ENCODE data around the gene LIME1.

Gene LIME1

DNA sequence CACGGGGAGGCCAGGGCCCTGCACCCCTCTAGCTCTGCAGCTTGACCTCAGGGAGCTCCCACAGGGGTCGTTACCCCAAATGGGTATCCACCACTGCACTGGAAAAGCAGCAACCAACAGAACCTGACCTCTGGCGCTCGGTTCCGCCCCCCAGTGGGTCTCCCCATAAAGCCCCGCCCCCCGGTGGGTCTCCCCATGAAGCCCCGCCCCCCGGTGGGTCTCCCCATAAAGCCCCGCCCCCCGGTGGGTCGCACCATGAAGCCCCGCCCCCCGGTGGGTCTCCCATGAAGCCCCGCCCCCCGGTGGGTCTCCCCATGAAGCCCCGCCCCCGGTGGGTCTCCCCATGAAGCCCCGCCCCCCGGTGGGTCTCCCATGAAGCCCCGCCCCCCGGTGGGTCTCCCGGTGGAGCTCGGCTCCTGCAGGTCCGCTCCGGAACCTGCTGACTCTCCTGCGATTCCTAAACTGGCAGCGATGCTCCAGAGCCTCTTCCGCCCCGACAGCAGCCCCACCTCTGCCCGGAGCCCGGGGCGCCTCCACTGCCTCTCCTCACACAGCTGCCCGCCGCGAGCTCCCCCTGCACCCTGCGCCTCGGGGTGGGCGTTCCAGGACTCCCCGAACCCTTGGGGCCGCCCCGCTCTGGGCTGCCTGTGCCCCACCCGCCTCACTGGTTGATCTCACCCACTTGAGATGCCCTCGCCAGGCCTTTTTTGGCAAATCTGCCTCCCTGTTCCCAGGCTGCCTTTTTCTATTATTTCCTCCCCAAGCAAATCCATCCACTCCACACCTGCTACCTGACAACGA lies 15.2 kb downstream of the LIME1 start:
- H3K4me3 ChIP-seq (ENCODE audit: low read depth, low read length): no peak overlapping the region

DNA sequence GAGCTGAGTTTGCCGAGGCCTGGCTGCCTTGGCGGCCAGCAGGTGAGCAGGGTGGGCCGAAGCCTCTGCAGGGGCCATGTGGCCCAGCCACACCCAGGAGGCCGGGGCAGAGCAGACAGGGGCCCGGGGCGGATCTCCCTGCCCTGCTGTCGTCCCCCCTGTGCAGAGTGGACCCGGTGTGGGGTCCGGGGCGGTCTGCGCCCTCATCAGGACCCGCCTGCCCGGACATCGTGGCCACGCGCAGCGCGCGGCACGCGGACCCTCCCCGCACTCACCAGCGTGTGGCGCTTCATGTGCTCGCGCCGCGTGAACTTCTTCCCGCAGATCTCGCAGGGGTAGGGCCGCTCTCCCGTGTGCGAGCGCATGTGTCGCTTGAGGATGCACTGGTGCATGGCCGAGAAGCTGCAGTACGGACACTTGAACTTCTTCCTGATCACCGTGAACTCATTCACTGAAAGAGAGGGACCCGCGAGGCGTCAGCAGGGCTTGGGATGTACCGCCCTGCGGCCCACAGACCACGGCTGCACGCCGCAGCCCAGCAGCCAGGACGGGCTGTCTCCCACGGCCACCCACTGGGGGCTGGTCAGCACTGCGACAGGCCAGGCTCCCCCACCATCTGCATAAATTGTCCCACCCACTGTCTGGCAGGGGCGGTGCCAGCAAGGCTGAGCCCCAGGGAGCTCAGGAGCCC lies 16.1 kb downstream of the LIME1 start:
- H3K4me3 ChIP-seq (ENCODE audit: low read depth, low read length): no peak overlapping the region
- TF ChIP-seq, protein P1, sequence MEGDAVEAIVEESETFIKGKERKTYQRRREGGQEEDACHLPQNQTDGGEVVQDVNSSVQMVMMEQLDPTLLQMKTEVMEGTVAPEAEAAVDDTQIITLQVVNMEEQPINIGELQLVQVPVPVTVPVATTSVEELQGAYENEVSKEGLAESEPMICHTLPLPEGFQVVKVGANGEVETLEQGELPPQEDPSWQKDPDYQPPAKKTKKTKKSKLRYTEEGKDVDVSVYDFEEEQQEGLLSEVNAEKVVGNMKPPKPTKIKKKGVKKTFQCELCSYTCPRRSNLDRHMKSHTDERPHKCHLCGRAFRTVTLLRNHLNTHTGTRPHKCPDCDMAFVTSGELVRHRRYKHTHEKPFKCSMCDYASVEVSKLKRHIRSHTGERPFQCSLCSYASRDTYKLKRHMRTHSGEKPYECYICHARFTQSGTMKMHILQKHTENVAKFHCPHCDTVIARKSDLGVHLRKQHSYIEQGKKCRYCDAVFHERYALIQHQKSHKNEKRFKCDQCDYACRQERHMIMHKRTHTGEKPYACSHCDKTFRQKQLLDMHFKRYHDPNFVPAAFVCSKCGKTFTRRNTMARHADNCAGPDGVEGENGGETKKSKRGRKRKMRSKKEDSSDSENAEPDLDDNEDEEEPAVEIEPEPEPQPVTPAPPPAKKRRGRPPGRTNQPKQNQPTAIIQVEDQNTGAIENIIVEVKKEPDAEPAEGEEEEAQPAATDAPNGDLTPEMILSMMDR (IDR thresholded peaks at IDR 0.05; ENCODE audit: borderline replicate concordance, insufficient read depth, low read depth, low read length): no peak

More for the DNA sequence above, 15.2 kb downstream of the LIME1 start:
- TF ChIP-seq, protein P1 (IDR thresholded peaks at IDR 0.05; ENCODE audit: borderline replicate concordance, insufficient read depth, low read depth, low read length): no peak

DNA sequence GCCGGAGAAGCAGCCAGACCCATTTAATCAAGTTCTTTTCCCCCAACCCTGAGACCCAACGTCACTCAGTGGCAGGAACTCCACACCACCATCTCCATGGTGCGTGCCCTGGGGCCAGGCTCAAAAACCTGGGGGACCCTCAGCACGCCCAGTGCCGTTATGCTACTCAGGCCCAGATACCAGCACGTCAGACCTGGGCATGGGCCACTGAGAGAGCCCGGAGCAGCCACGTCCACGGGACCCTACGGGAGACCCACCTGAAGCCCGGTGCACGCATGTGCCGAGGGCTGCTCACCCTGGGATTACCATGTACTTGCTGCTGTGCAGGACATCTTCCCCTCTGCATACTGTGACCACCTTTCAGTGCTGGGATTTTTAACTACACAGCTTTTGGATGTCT lies 16.9 kb downstream of the LIME1 start:
- TF ChIP-seq, protein P1 (IDR thresholded peaks at IDR 0.05; ENCODE audit: borderline replicate concordance, insufficient read depth, low read depth, low read length): no peak
- H3K4me3 ChIP-seq (ENCODE audit: low read depth, low read length): no peak overlapping the region

DNA sequence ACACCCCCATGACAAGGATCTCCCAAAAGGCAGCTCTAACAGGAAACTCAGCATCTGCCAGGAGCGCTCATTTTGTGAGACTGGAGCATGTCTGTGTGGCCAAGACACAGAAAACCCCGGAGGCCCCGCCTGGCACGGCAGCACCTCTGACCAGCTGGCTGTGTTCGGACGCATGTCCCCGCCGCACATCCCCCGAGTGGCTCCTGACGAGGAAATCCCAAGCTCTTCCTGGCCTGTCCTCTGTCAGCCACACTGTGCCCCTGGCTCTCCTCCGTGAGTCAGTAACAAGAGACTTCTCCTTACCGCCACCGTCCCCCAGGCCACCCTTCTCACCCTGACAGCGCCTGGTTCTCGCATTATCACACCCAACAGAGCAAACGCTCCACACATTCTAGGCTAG lies 17.5 kb downstream of the LIME1 start:
- TF ChIP-seq, protein P1 (IDR thresholded peaks at IDR 0.05; ENCODE audit: borderline replicate concordance, insufficient read depth, low read depth, low read length): no peak
- H3K4me3 ChIP-seq (ENCODE audit: low read depth, low read length): no peak overlapping the region

DNA sequence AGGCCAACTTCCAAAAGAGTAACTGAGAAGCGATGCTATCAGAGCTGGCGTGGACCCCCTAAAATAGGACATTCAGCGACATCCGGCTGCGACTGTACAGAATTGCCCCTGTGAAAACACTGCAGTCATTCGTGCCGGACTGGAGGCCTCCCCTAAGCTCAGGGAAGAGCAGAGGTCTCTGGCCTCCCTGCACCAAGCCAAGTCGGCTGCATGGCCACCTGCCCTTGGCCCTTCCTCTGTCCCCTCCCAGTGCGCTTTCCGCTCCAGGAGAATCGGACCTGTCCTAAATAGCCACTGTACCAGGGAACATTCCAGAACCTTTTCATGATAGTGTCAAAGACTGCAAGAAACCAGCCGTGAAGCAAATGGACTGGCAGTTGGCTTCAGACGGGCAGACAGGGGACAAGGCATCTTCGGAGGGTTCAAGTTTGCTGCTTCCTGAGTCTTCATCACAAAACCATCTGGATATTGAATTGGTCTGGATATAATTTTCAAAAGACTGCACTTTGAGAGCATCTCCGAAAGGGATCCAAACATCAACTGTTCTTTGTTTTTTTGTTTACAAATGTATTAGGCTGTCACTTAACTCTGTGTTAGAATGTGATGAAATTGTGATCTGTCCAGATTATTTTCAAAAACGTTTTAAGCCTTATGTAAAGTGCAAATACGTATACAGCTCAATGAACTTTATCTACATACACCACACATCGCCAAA lies 19.6 kb downstream of the LIME1 start:
- H3K4me3 ChIP-seq (ENCODE audit: low read depth, low read length): no peak overlapping the region

DNA sequence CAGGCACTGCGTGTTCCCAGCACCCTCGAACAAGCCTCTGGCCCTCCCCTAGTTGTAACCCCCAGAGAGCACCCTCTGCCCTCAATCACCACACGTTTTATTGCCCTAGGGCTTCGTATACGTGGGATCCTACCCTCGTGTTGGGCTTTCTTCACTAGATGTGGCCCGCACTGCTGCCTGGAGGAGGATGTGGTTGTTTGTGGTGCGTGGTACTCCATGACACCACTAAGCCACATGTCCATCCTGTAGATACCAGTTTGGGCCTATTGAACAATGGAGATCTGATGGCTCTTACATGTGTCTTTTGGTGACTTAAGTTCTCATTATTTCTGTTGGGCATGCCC lies 20.2 kb downstream of the LIME1 start:
- TF ChIP-seq, protein P1 (IDR thresholded peaks at IDR 0.05; ENCODE audit: borderline replicate concordance, insufficient read depth, low read depth, low read length): no peak

More for the DNA sequence above, 19.6 kb downstream of the LIME1 start:
- TF ChIP-seq, protein P1 (IDR thresholded peaks at IDR 0.05; ENCODE audit: borderline replicate concordance, insufficient read depth, low read depth, low read length): no peak

More for the DNA sequence above, 20.2 kb downstream of the LIME1 start:
- H3K4me3 ChIP-seq (ENCODE audit: low read depth, low read length): no peak overlapping the region

All from GM12875 (cell line).